ENCODE measurements around the gene NOL6.
"Not testable (repeated sequence)": the region's sequence is repeated elsewhere in the genome, so short reads cannot be mapped to it uniquely, and the experiment has no call there.

Gene NOL6

DNA sequence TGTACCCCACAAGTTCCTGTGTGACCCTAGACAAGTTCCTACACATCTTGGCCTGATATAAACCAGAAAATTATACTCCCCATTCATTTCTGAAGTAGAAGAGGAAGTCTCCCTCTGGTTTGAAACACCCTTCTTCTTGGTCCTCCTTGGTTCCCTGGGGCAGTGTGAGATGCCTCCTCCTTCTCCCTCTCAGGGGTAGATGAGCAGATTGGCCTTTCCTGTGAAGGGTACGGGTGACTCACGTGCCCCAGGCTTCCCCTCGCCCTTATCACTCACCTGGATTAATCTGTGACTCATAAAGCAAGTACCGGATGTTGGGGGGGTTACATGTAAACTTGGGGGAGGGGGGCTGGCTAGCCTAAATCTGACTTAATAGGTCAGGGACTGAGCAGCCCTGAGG lies 15.3 kb downstream of the NOL6 start:
- Histone ChIP-seq H3K79me2 (ENCODE audit: insufficient read depth, low read length) (no peaks in the 10 kb centered on the region), H3K4me2 (ENCODE audit: low read depth, low read length, poor library complexity, severe bottlenecking) (no peak overlapping the region), H4K20me1 (ENCODE audit: low read depth, low read length) (no peaks in the 10 kb centered on the region), H3K9me3 (ENCODE audit: insufficient read depth, low read length) (no peaks in the 10 kb centered on the region), H3K9me2 (replicated peaks; ENCODE audit: insufficient read depth, low read length) (no peaks in the 10 kb centered on the region), H3F3A (ENCODE audit: insufficient read depth) (no peaks in the 10 kb centered on the region), H2AFZ (ENCODE audit: low read depth, low read length, severe bottlenecking) (no peak overlapping the region), H3K27me3 (ENCODE audit: low read length) (no peaks in the 10 kb centered on the region), H3K4me3 (ENCODE audit: insufficient read depth, low read length, poor library complexity, severe bottlenecking) (no peak overlapping the region), H3K9ac (ENCODE audit: low read length) (no peak overlapping the region), H3K36me3 (ENCODE audit: low read length) (no peaks in the 10 kb centered on the region), H3K27ac (ENCODE audit: low read depth, low read length) (no peak overlapping the region)
- TF ChIP-seq, protein P1, sequence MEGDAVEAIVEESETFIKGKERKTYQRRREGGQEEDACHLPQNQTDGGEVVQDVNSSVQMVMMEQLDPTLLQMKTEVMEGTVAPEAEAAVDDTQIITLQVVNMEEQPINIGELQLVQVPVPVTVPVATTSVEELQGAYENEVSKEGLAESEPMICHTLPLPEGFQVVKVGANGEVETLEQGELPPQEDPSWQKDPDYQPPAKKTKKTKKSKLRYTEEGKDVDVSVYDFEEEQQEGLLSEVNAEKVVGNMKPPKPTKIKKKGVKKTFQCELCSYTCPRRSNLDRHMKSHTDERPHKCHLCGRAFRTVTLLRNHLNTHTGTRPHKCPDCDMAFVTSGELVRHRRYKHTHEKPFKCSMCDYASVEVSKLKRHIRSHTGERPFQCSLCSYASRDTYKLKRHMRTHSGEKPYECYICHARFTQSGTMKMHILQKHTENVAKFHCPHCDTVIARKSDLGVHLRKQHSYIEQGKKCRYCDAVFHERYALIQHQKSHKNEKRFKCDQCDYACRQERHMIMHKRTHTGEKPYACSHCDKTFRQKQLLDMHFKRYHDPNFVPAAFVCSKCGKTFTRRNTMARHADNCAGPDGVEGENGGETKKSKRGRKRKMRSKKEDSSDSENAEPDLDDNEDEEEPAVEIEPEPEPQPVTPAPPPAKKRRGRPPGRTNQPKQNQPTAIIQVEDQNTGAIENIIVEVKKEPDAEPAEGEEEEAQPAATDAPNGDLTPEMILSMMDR (IDR thresholded peaks at IDR 0.05; ENCODE audit: insufficient read depth, low read length, poor library complexity, severe bottlenecking): no peak
- no peak for TF ChIP-seq EZH2phosphoT487 (conservative IDR thresholded peaks at IDR 0.05; ENCODE audit: low read length)

GRCh38 chr9:33455945-33456344 lies 17.8 kb downstream of the NOL6 start:
- Histone ChIP-seq H3K4me2 (ENCODE audit: low read depth, low read length, poor library complexity, severe bottlenecking) (no peak overlapping the region), H3K36me3 (ENCODE audit: low read length) (no peaks in the 10 kb centered on the region), H3K27me3 (ENCODE audit: low read length) (no peaks in the 10 kb centered on the region), H3K27ac (ENCODE audit: low read depth, low read length) (no peak overlapping the region), H3K9me2 (replicated peaks; ENCODE audit: insufficient read depth, low read length) (no peaks in the 10 kb centered on the region), H3F3A (ENCODE audit: insufficient read depth) (no peaks in the 10 kb centered on the region), H3K9me3 (ENCODE audit: insufficient read depth, low read length) (no peaks in the 10 kb centered on the region), H4K20me1 (ENCODE audit: low read depth, low read length) (no peaks in the 10 kb centered on the region), H3K4me3 (ENCODE audit: insufficient read depth, low read length, poor library complexity, severe bottlenecking) (no peak overlapping the region), H3K79me2 (ENCODE audit: insufficient read depth, low read length) (no peaks in the 10 kb centered on the region), H2AFZ (ENCODE audit: low read depth, low read length, severe bottlenecking) (no peak overlapping the region), H3K9ac (ENCODE audit: low read length) (no peak overlapping the region)
- TF ChIP-seq EZH2phosphoT487 (conservative IDR thresholded peaks at IDR 0.05; ENCODE audit: low read length): no peak
- TF ChIP-seq, protein P1 (IDR thresholded peaks at IDR 0.05; ENCODE audit: insufficient read depth, low read length, poor library complexity, severe bottlenecking): no peak

DNA sequence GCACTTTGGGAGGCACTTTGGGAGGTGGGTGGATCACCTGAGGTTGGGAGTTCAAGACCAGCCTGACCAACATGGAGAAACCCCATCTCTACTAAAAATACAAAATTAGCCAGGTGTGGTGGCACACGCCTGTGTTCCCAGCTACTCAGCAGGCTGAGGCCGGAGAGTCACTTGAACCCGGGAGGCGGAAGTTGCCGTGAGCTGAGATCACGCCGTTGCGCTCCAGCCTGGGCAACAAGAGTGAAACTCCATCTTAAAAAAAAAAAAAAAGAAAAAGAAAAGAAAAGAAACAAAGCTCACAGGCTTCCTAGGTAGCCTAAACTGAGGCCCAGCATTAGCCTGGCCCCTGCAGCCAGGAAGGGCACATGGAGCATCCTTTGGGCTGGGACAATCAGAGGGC lies 18.3 kb downstream of the NOL6 start:
- not testable (repeated sequence) for H3K27me3 ChIP-seq (ENCODE audit: low read length); H3K79me2 ChIP-seq (ENCODE audit: insufficient read depth, low read length); H3K27ac ChIP-seq (ENCODE audit: low read depth, low read length); H3K36me3 ChIP-seq (ENCODE audit: low read length); H3F3A ChIP-seq (ENCODE audit: insufficient read depth); H4K20me1 ChIP-seq (ENCODE audit: low read depth, low read length); H3K4me3 ChIP-seq (ENCODE audit: insufficient read depth, low read length, poor library complexity, severe bottlenecking); H3K9me2 ChIP-seq (replicated peaks; ENCODE audit: insufficient read depth, low read length); H2AFZ ChIP-seq (ENCODE audit: low read depth, low read length, severe bottlenecking); H3K9ac ChIP-seq (ENCODE audit: low read length); H3K9me3 ChIP-seq (ENCODE audit: insufficient read depth, low read length); H3K4me2 ChIP-seq (ENCODE audit: low read depth, low read length, poor library complexity, severe bottlenecking)

DNA sequence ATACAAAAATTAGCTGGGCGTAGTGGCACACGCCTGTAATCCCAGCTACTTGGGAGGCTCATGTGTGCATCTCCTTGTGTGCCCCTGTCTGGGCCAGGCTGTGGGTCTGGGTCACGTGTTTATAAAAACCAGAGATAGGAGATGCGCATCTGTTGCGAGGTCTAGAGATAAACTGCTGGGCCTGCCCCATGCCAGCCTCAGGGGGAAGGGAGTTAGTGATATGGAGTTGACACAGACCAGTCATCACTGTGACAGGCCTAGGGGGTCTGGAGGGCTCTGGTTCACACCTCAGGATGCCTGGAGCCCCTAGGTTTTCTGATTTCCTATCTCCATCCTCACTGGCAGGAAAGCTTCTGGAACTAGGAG lies 19.1 kb downstream of the NOL6 start:
- not testable (repeated sequence) for H2AFZ ChIP-seq (ENCODE audit: low read depth, low read length, severe bottlenecking); H3K36me3 ChIP-seq (ENCODE audit: low read length); H3K27me3 ChIP-seq (ENCODE audit: low read length); H3K9me2 ChIP-seq (replicated peaks; ENCODE audit: insufficient read depth, low read length); H3K4me2 ChIP-seq (ENCODE audit: low read depth, low read length, poor library complexity, severe bottlenecking); H3K79me2 ChIP-seq (ENCODE audit: insufficient read depth, low read length); H3K9ac ChIP-seq (ENCODE audit: low read length); H3K9me3 ChIP-seq (ENCODE audit: insufficient read depth, low read length); H3K27ac ChIP-seq (ENCODE audit: low read depth, low read length); H4K20me1 ChIP-seq (ENCODE audit: low read depth, low read length); H3K4me3 ChIP-seq (ENCODE audit: insufficient read depth, low read length, poor library complexity, severe bottlenecking); H3F3A ChIP-seq (ENCODE audit: insufficient read depth)

All from SU-DHL-6 (cell line).